Activated T-cell treated with anti-CD3 and anti-CD28 coated beads, Interleukin-2, amount 50 U/mL, for 72 hours (primary cell): ENCODE data around the gene FGD6. TPM values are rescaled to one million over a fixed set of nuclear protein-coding genes. Genes with fewer than 3 reads are reported as not detected.
"Not testable (repeated sequence)": the region's sequence is repeated elsewhere in the genome, so short reads cannot be mapped to it uniquely, and the experiment has no call there.

ENCODE experiments used
- ATAC-seq, 2 donors: fragments of 150-1000 bp; cut with Tn5 transposase; replicated peaks in 1 of 2; 2 replicates each; pipeline ENCODE4 v1.10.0; 2021; ENCODE audit warnings: moderate library complexity in 2 of 2, mild to moderate bottlenecking in 1 of 2
- DNase-seq, 2 donors: peaks; one replicate each; pipeline ENCODE4 v3.0.0; 2021 to 2022; ENCODE audit warnings: mixed read lengths in 1 of 2
- H3K27ac Mint-ChIP-seq: one replicate; pipeline ENCODE4 v1.8.0; 2022; ENCODE audit warnings: mild to moderate bottlenecking, moderate library complexity, mixed read lengths
- H3K27me3 Mint-ChIP-seq: one replicate; pipeline ENCODE4 v1.8.0; 2022; ENCODE audit warnings: low read depth, mixed read lengths
- H3K36me3 Mint-ChIP-seq, 2 donors: one replicate each; pipeline ENCODE4 v1.8.0; 2022; ENCODE audit warnings: mixed read lengths in 2 of 2, mild to moderate bottlenecking in 1 of 2; ENCODE audit not compliant: insufficient read depth in 2 of 2
- H3K4me1 Mint-ChIP-seq: one replicate; pipeline ENCODE4 v1.8.0; 2022; ENCODE audit warnings: low read depth, mixed read lengths
- H3K4me3 Mint-ChIP-seq, 2 donors: one replicate each; pipeline ENCODE4 v1.8.0; 2022; ENCODE audit warnings: mild to moderate bottlenecking in 2 of 2, mixed read lengths in 2 of 2, moderate library complexity in 2 of 2
- H3K9me3 Mint-ChIP-seq, 2 donors: one replicate each; pipeline ENCODE4 v1.8.0; 2022; ENCODE audit warnings: mixed read lengths in 2 of 2
- total RNA-seq, 2 donors: library from RNA; stranded (reverse); gene quantifications; one replicate each; pipeline ENCODE4 v1.2.3, GENCODE V29; 2022

The FGD6 gene
- total RNA-seq, 2 donors from 2014 or later = 1.2 to 2.0 TPM

- Mint-ChIP-seq H3K36me3 (no peaks in the 10 kb centered on the region), H3K9me3 (no peaks in the 10 kb centered on the region), H3K27ac (no peak overlapping the region), H3K4me3 (no peak overlapping the region), H3K4me1 (no peaks in the 10 kb centered on the region), H3K27me3 (no peaks in the 10 kb centered on the region)
- no peak for ATAC-seq
- no peak for DNase-seq
These were observed 120.4 kb downstream of the FGD6 start for GRCh38 chr12:95096852-95097251.

DNA sequence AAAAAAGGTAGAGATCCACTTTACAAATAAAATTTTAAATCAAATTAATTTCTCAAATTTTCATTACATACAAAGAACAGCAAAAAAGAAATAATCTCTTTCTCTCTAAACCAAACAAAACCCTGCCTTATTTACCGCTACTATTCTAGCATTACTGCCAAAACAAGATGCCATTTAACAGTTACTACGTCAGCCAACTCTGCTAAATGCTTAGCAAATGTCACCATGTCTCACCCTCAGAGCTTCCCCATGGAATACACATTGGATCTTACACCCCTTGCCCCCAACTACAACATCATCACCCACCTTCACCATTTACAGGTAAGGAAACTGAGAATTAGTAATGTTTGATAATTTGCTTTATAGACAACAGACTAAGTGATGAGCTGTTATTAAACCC is 120.9 kb downstream of the FGD6 start:
- no peaks in the 10 kb centered on the region for H3K4me1 Mint-ChIP-seq
- no peaks in the 10 kb centered on the region for H3K27me3 Mint-ChIP-seq
- no peaks in the 10 kb centered on the region for H3K36me3 Mint-ChIP-seq
- no peak overlapping the region for H3K4me3 Mint-ChIP-seq
- ATAC-seq (no peak), DNase-seq (no peak)
- no peaks in the 10 kb centered on the region for H3K9me3 Mint-ChIP-seq
- H3K27ac Mint-ChIP-seq = no peak overlapping the region

DNA sequence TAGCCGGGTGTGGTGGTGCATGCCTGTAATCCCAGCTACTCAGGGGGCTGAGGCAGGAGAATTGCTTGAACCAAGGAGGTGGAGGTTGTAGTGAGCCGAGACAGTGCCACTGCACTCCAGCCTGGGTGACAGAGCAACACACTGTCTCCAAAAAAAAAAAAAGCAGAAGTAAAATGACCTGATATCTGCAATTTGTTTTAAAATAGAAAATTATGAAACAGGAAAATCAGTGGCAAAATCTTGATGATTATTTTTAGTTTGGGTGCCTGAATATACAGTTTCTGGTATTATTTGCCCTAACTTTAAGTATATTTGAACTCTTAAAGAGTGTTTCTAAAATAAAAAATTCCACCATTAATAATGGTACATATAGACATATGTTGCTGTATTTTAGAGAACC is 121.4 kb downstream of the FGD6 start:
- not testable (repeated sequence) for H3K27me3 Mint-ChIP-seq, DNase-seq, H3K4me3 Mint-ChIP-seq, H3K27ac Mint-ChIP-seq, ATAC-seq, H3K36me3 Mint-ChIP-seq, H3K9me3 Mint-ChIP-seq, H3K4me1 Mint-ChIP-seq

GRCh38 chr12:95089462-95089861 is 127.8 kb downstream of the FGD6 start:
- no peaks in the 10 kb centered on the region for H3K36me3 Mint-ChIP-seq
- peaks cover 6% of the 10 kb centered on the region for H3K4me1 Mint-ChIP-seq
- no peak for DNase-seq
- no peak for ATAC-seq
- H3K27ac Mint-ChIP-seq = no peak overlapping the region
- no peaks in the 10 kb centered on the region for H3K9me3 Mint-ChIP-seq
- H3K4me3 Mint-ChIP-seq = no peak overlapping the region
- no peaks in the 10 kb centered on the region for H3K27me3 Mint-ChIP-seq

GRCh38 chr12:95088379-95088778 is 128.9 kb downstream of the FGD6 start:
- no peak overlapping the region for H3K27ac Mint-ChIP-seq
- no peak overlapping the region for H3K4me3 Mint-ChIP-seq
- no peaks in the 10 kb centered on the region for H3K36me3 Mint-ChIP-seq
- no peaks in the 10 kb centered on the region for H3K9me3 Mint-ChIP-seq
- ATAC-seq (no peak), DNase-seq (no peak)
- H3K4me1 Mint-ChIP-seq = peaks cover 6% of the 10 kb centered on the region
- H3K27me3 Mint-ChIP-seq = no peaks in the 10 kb centered on the region

DNA sequence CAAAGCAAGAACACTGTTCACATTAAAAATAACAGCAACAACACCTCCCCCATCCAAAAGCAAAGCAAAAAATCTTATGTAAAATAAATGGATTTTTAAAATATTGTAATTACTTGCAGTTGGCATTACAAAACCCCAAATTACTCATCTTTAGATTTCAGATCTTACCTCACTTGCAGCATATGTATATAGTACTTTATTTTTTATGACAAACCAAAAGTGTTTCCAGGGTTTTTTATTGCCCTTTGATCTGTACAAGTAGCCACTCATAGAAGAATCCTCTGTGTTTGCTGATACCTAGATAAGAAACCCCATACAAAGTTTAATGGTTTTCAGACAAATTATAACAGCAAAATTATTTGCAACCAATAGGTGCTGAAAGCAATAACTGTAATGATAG is 131.7 kb downstream of the FGD6 start:
- Mint-ChIP-seq H3K9me3 (no peaks in the 10 kb centered on the region), H3K27ac (no peak overlapping the region), H3K4me3 (no peak overlapping the region), H3K27me3 (no peaks in the 10 kb centered on the region), H3K36me3 (no peaks in the 10 kb centered on the region), H3K4me1 (peaks cover 6% of the 10 kb centered on the region)
- peak; percentile 51 to 60 for ATAC-seq
- DNase-seq = no peak

DNA sequence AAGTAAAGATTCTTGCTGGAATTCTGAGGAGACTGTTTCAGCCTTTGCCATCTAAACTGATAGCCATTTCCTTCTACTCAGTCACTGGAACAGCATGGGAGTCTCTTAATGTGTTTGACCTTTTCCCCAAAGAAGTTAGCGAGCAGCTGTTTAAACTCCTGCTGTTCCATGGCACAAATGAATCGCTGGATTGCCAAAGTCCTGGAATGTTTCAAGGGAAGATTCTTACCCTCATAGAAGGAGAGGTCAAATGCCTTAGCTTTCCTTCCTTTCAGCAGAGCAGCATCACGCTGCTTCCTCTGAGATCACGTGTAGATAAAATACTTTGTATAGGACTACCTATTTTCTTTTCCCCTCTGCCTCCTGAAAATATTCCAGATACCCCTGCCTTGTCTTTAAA is 133.3 kb downstream of the FGD6 start:
- Mint-ChIP-seq H3K36me3 (no peaks in the 10 kb centered on the region), H3K27me3 (no peaks in the 10 kb centered on the region), H3K4me3 (no peak overlapping the region), H3K27ac (no peak overlapping the region), H3K4me1 (peaks cover 6% of the 10 kb centered on the region), H3K9me3 (no peaks in the 10 kb centered on the region)
- ATAC-seq = no peak
- DNase-seq = no peak

DNA sequence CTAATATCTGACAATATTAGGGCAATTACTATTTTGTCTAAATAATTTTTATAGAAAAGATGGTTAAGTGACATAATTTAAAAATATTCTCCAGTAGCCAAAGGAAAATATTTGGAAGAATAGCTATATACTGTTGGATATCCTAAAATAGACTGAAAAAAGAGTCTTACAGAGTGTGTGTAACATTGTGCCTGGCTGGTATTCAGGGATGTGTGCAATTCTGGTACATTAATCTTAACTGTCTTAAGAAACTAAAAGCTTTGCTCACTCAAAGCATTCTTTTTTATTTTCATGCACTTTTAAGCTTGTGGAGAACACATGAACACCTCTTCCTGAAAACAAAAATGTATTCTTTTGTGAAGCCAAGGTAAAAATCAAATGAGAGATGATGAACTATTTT is 133.8 kb downstream of the FGD6 start:
- Mint-ChIP-seq H3K36me3 (no peaks in the 10 kb centered on the region), H3K27me3 (no peaks in the 10 kb centered on the region), H3K4me3 (no peak overlapping the region), H3K9me3 (no peaks in the 10 kb centered on the region), H3K27ac (no peak overlapping the region), H3K4me1 (peaks cover 6% of the 10 kb centered on the region)
- DNase-seq (no peak), ATAC-seq (no peak)

- Mint-ChIP-seq H3K4me1 (peaks cover 9% of the 10 kb centered on the region), H3K27ac (no peak overlapping the region), H3K4me3 (no peak overlapping the region), H3K27me3 (no peaks in the 10 kb centered on the region), H3K9me3 (no peaks in the 10 kb centered on the region), H3K36me3 (peaks cover 0 to 6% of the 10 kb centered on the region in 2 donors)
- DNase-seq = no peak
- ATAC-seq = no peak
These were observed 139.9 kb downstream of the FGD6 start for GRCh38 chr12:95077341-95077740.

DNA sequence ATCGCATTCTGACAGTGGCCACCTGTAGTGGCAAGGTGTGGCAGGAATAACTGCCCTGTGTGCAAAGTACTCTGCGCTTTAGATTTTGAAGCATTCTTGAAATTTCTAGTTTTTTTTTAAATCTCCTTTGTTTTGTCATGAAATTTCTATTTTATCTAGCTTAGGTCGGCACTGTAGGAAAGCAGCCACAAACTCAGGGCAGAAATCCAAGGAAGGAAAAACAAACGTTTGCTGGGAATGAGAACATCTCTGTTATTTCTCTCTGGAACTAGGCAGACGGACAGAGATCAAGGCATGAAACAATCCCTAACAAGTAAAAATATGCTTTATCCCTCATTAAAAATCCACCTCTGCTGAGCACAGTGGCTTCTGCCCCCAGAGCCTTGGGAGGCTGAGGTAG is 142.5 kb downstream of the FGD6 start:
- no peak overlapping the region for H3K27ac Mint-ChIP-seq

DNA sequence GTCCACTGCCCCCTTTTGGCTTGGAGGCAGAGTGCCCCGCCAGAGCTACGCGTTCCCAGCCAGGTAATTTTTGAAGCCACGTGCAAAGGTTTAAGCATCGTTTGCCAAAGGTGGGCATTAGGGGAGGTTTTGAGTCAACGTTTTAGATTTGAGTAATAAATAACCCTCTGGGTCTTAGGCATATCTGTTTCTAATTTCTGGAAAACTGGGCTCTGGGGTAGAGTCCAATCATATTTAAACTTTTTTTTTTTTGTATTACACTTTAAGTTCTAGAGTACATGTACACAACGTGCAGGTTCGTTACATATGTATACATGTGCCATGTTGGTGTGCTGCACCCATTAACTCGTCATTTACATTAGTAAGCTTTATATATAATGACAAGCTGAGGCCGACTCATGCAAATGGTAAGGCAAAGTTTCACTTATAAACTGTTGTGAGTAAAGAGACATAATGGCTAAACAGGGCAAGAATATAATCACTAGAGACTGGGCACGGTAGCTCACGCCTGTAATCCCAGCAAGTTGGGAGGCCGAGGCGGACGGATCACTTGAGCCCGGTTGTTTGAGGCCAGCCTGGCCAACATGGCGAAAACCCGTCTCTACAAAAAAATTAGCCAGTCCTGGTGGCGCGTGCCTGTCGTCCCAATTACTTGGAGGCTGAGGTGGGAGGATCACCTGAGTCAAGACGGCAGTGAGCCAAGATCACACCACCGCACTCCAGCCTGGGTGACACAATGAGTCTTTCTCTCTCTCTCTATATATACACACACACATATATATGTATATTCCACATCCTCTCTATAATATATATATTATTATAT is 143.4 kb downstream of the FGD6 start:
- ATAC-seq (no peak), DNase-seq (no peak)
- H3K27me3 Mint-ChIP-seq = no peaks in the 10 kb centered on the region
- peaks cover 0 to 8% of the 10 kb centered on the region in 2 donors for H3K36me3 Mint-ChIP-seq
- H3K4me3 Mint-ChIP-seq = peak overlapping the region; percentile 87 to 96
- H3K9me3 Mint-ChIP-seq = no peaks in the 10 kb centered on the region
- H3K4me1 Mint-ChIP-seq = peaks cover 21% of the 10 kb centered on the region
- H3K27ac Mint-ChIP-seq = peak overlapping the region; percentile 93

More for the DNA sequence above, 142.5 kb downstream of the FGD6 start:
- H3K9me3 Mint-ChIP-seq = no peaks in the 10 kb centered on the region
- no peaks in the 10 kb centered on the region for H3K27me3 Mint-ChIP-seq
- H3K4me1 Mint-ChIP-seq = peaks cover 17% of the 10 kb centered on the region
- no peak for ATAC-seq
- DNase-seq = no peak
- peak overlapping the region in 1 of 2 donors; percentile 24 for H3K4me3 Mint-ChIP-seq
- peaks cover 0 to 6% of the 10 kb centered on the region in 2 donors for H3K36me3 Mint-ChIP-seq

GRCh38 chr12:95072900-95073697 is 144.2 kb downstream of the FGD6 start, which contains the start of gene NR2C1:
Gene NR2C1, minus strand, starts transcription at chr12:95073618. Its CDS starts 6,234 bp downstream, at chr12:95067384.
- Mint-ChIP-seq H3K9me3 (no peaks in the 10 kb centered on the region), H3K27me3 (no peaks in the 10 kb centered on the region), H3K27ac (peak within 1 kb of the TSS; percentile 93), H3K36me3 (peaks cover under 1 to 8% of the 10 kb centered on the region in 2 donors), H3K4me1 (peaks cover 21% of the 10 kb centered on the region), H3K4me3 (peak within 1 kb of the TSS; percentile 87 to 96)
- ATAC-seq = peak; percentile 96 to 97
- peak; percentile 92 to 95 for DNase-seq

- ATAC-seq = no peak
- H3K4me3 Mint-ChIP-seq = no peak overlapping the region
- no peak for DNase-seq
- peaks cover 21% of the 10 kb centered on the region for H3K4me1 Mint-ChIP-seq
- H3K27me3 Mint-ChIP-seq = no peaks in the 10 kb centered on the region
- no peaks in the 10 kb centered on the region for H3K9me3 Mint-ChIP-seq
- H3K27ac Mint-ChIP-seq = no peak overlapping the region
- peaks cover 4 to 8% of the 10 kb centered on the region in 2 donors for H3K36me3 Mint-ChIP-seq
These were observed 146.9 kb downstream of the FGD6 start for GRCh38 chr12:95070378-95070777.
